Measurements from ENCODE around the gene GJB5. TPM values are rescaled to one million over a fixed set of nuclear protein-coding genes. Genes with fewer than 3 reads are reported as not detected.
"Not testable (repeated sequence)": the region's sequence is repeated elsewhere in the genome, so short reads cannot be mapped to it uniquely, and the experiment has no call there.

GJB5 gene
- 10 to 100 TPM in 1 of 12 donors, 1 to 10 TPM in 2, under 1 TPM in 5, not detected in 4; 0.18 to 10.8 (median 0.38) TPM for polyA plus RNA-seq (ENCODE audit: insufficient read length in 12 of 12)
- long read RNA-seq, donor 1 = 0 reads
- long read RNA-seq, donor 2 = 0 reads
- long read RNA-seq, donor 3 = 0 reads
- long read RNA-seq, donor 4 = 0 reads
- long read RNA-seq, donor 5 = 0 reads
- long read RNA-seq, donor 6 = 0 reads
- long read RNA-seq, donor 7, partial matches to known transcripts = 0 of 1 reads
- long read RNA-seq, donor 7, other reads (novel, unspliced or antisense) = 0 of 1 reads
- long read RNA-seq, donor 8 = 0 reads
- long read RNA-seq, donor 9, partial matches to known transcripts = 0 of 2 reads
- long read RNA-seq, donor 9, other reads (novel, unspliced or antisense) = 0 of 2 reads
- long read RNA-seq, donor 10 = 0 reads
- long read RNA-seq, donor 11 = 0 reads

DNA sequence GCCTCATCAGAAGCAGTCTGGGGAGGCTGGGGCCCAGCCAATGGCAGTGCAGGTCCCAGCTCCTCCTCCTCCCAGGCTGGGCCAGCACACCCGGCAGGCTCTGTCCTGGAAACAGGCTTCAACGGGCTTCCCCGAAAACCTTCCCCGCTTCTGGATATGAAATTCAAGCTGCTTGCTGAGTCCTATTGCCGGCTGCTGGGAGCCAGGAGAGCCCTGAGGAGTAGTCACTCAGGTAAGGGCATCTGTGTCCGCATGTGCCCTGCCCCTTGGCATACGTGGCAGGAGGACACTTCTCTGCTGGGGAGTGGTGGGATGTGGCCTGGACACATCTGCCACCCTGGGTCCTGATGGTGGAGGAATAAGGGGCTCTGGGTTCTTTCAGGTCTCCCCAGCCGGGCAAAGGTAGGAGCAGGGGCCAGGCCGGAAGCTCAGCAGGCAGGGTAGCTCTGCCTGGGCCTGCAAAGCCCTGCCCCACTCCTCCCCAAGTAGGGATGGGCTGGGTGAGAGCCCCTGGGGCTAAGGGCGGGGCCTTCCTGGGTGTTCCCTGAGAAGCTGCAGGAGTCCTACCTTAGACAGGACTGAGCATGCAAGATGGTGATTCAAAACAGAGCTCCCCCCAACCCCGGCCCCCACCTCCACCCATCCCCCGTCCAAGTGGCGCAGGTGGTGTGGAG, at the start of gene GJB5:
TSS of gene GJB5 (plus strand) at position 84 of the 674 bp plus-strand sequence. CDS start 2,284 bp downstream, outside the sequence.
- no peak for DNase-seq

DNA sequence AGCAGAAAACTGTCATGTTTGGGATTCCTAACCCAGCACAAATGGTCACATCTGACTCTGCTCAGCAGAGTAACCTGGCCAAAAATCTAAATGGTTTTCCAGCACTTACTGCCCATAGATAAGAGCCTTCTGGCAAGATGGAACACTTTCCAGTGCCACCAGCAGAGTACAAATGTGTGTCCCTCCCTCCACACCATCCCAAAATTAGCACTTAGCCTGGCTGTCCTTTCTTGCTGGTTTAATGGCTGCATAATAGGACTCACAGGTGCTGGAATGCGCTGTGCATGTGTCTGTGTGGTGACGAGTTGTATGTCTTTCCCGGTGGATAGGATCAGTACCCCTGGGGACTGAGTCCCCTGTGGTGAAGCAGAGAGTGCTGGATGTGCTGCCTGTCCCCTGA, 49.8 kb upstream of the GJB5 start:
- DNase-seq = no peak

GRCh38 chr1:34708106-34708505, 46.7 kb upstream of the GJB5 start:
- DNase-seq = no peak

DNA sequence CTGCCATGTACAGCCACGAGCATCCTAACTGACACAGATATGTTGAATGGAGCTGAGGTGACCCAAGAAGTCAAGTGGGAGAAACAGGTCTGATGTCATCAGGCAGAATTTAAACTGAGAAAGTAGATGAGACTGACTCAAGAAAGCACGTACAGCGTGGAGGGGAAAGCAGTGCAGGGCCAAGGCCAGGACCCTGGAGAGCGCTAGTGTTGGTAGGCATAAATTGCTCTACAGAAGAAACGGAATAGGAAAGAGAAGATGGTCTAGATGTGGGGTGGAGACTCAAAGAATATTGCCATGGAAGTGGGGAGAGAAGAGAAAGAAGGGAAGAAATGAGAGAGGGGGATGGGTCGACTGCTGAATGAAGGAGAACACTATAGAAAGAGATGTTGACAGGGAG, 45.3 kb upstream of the GJB5 start:
- DNase-seq = no peak

DNA sequence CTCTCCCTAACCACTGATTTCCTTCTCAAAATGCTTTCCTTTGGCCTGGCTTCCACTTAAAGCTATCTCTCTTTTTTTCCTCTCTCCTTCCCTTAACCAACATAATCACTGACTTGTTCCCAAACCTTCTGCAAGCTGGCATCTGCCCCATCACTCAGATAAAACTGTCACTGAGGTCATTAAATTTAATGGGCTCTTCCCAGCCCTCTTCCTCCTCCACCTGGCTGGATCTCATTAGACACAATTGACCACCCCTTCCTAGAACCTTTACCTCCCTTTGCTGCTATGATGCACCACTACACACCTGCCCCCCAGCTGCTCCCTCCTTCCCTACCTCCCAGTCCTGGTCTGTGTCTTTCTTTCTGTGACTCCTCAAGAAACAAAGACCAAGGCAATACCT, 44.0 kb upstream of the GJB5 start:
- no peak for DNase-seq

DNA sequence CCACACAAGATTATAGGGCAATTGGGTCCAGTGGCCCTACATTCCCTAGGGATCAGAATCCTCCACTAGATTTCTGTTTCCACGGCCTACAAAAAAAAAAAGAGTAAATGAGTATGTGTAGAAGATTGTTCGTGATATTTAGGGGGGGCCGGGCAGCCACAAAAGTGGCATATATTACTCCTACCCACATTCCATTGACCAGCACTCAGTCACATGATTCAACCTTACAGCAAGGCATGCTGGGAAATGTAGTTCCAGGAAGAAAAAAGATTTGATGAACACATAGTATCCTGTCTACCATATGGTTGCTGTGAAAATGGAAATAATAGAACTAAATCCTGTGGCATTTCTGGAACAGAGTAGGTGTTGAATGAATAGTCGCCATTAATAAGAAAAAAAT, 43.4 kb upstream of the GJB5 start:
- DNase-seq = no peak

DNA sequence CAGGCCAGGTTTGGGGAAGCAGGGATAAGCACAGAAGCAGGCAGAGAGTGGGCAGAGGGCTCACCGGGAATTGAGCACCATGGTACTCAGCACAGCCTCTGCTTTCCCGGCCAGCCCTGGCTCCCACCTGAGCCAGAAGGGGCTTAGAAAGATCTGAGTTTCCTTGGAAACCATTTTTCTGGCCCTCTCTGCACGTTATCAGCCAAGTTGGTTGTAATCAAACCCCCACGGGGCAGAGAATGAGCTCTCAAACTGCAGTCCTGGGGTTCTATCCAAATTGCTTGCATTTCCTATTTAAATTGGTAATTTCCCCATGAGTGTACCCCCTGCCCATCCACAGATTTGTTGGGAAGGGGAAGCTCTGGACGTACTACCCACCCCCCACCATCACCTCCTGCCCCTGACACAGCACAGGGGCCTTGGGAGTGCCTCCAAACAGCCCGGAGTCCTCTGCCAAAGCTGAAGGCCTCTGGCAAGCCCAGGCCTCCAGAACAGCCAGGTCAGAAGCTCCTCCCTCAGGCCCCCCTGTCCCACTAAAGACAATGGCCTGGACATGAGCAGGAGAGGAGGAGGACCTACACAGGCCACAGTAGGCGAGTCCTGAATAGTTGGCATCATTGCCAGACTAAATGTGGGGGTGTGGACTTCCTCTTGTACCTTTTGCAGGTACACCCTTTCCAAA, 42.7 kb upstream of the GJB5 start:
- peak; percentile 35 for DNase-seq

DNA sequence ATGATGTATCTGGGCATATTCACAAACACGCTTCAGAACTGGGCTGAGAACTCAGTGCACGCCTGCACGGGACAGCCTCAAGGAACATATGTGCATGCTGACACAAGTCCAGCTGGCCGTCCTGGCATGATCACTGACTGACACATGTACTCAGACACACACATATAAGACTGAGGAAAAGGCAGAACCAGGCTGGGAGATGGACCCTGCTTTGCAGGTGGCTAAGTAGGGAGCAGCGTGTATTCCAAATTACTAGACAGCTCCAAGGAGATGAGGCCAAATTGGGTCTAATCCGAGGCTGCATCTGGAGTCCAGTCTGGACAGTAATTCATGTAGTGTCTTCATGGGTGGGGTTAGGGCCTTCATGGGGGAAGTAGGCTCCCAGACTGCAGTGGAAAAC, 41.4 kb upstream of the GJB5 start:
- DNase-seq = peak; percentile 80

GRCh38 chr1:34714386-34714785, 40.5 kb upstream of the GJB5 start:
- no peak for DNase-seq

GRCh38 chr1:34715139-34715538, 39.7 kb upstream of the GJB5 start:
- no peak for DNase-seq

GRCh38 chr1:34721241-34721640, 33.6 kb upstream of the GJB5 start:
- no peak for DNase-seq

- DNase-seq = no peak
Observed at GRCh38 chr1:34721646-34722355, 33.0 kb upstream of the GJB5 start.

GRCh38 chr1:34726861-34727260, 28.0 kb upstream of the GJB5 start:
- DNase-seq = no peak

- no peak for DNase-seq
Observed at GRCh38 chr1:34730485-34730884, 24.4 kb upstream of the GJB5 start.

DNA sequence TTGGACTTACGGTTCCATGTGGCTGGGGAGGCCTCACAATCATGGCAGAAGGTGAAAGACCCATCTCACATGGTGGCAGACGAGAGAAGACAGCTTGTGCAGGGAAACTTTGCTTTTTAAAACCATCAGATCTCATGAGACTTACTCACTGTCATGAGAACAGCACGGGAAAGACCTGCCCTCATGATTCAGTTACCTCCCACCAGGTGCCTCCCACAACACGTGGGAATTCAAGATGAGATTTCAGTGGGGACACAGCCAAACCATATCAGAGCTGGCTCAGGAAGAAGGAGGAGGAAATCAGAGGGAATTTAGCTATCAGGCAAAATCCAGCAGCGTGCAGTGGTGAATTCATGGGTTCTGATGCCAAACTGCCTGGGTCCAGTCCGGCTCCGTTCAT, 22.0 kb upstream of the GJB5 start:
- DNase-seq = not testable (repeated sequence)

- DNase-seq = no peak
Observed at GRCh38 chr1:34736692-34737091, 18.2 kb upstream of the GJB5 start.

GRCh38 chr1:34737236-34737635, 17.6 kb upstream of the GJB5 start:
- not testable (repeated sequence) for DNase-seq

- no peak for DNase-seq
Observed at GRCh38 chr1:34739613-34740012, 15.2 kb upstream of the GJB5 start.

DNA sequence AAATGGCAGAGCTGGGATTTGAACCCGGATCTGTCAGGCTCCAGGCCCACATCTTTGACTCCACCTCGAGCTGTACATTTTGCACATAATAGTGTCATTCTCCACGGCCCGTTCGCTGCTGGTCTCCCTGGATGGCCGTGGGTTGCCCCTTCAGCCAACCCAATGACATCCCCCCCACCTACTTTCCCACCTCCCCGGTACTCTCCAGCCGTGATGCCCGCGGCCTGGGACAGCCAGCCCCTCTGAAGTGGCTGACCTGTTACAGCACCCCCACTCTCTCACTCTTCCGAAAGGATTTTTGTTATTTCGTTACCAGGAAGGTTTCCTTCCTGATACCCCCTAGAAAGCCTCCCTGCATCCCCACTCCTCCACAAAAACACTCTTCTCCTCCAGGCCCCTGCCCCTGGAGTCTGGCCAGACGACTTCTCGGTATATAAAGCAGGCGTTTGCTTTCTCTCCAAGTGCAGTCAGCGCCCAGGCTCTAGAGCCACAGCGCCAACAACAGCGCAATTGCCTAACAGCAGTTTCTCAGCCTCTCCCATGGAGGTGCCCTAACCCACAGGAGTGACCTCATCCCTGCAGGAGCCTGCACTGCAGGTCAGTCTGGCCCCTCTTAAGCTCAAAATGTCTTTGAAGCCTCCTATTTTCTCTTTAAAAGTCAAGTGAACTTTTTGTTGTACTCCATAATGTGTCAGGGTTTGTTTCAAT, 14.5 kb upstream of the GJB5 start:
- DNase-seq = peak; percentile 5

DNA sequence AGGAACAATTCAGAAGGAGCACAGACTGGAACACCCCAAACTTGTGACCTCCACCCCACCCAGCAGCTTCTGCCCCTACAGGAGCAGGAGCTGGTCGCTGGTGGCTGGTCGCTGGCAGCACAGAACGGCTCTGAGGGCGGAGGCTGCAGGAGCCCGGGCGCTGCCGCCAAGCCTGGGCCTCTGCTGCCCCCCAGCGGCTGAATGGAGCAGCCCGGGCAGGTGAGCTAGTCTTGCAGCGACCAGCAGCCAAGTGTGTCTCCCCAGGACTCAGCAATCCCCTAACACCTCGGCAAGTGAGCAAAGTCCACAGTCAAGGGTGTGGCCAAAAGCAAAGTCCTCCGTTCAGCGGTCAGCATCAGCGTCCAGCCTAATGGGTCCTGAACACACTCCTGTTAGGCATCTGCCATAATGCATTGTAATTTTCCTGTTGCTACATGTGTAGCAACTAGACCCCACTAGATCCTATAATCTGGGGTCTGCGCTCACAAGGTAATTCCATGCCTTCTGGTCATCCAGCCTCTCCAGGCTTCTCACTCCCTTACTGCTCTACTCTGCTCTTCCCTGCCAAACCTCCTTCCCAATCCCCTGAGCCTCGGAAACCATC, 12.1 kb upstream of the GJB5 start:
- DNase-seq = peak; percentile 59

GRCh38 chr1:34743775-34744174, 11.1 kb upstream of the GJB5 start:
- DNase-seq = no peak

Data from muscle of arm (tissue), 14 donors.